A172 (cell line): Measurements from ENCODE around the gene MMP8. TPM values are rescaled to one million over a fixed set of nuclear protein-coding genes. Genes with fewer than 3 reads are reported as not detected.
A peak's percentile ranks its signal among the peaks of the same experiment; 100 is the strongest.
"Not testable (repeated sequence)": the region's sequence is repeated elsewhere in the genome, so short reads cannot be mapped to it uniquely, and the experiment has no call there.

Source experiments
- DNase-seq: peaks from one replicate; pipeline ENCODE4 v3.0.0-alpha.2; 2015; ENCODE audit warnings: low spot score
- total RNA-seq: library from RNA; depleted of rRNA; stranded (reverse); fragments of >200 nt; shearing (Covaris generic); gene quantifications from 2 replicates; pipeline ENCODE4 v1.2.3, GENCODE V29; 2014; rRNA removed

MMP8 gene
- total RNA-seq: not detected in 2 replicates

- DNase-seq: no peak
Observed at GRCh38 chr11:102724904-102725500, at the start of gene MMP8. TSS of gene MMP8 (minus strand) at chr11:102724954. CDS start at chr11:102724855, 99 bp downstream.

- DNase-seq: no peak
Observed at GRCh38 chr11:102773386-102773785, 48.6 kb upstream of the MMP8 start.

- DNase-seq: no peak
Observed at GRCh38 chr11:102771351-102771750, 46.6 kb upstream of the MMP8 start.

GRCh38 chr11:102770191-102770590 is 45.4 kb upstream of the MMP8 start:
- DNase-seq: no peak

- DNase-seq: no peak
Observed at GRCh38 chr11:102767800-102768199, 43.0 kb upstream of the MMP8 start.

GRCh38 chr11:102763440-102763839 is 38.7 kb upstream of the MMP8 start:
- peak; percentile 29 for DNase-seq

GRCh38 chr11:102762361-102762767 is 37.6 kb upstream of the MMP8 start:
- peak; percentile 67 for DNase-seq

- peak; percentile 63 for DNase-seq
Observed at GRCh38 chr11:102761646-102762238, 37.0 kb upstream of the MMP8 start.

- peak; percentile 93 for DNase-seq
Observed at GRCh38 chr11:102760344-102761035, 35.7 kb upstream of the MMP8 start.

GRCh38 chr11:102757823-102758549 is 33.2 kb upstream of the MMP8 start:
- DNase-seq: peak; percentile 55

- no peak for DNase-seq
Observed at GRCh38 chr11:102753267-102753666, 28.5 kb upstream of the MMP8 start.

- DNase-seq: no peak
Observed at GRCh38 chr11:102751673-102752072, 26.9 kb upstream of the MMP8 start.

- no peak for DNase-seq
Observed at GRCh38 chr11:102749101-102749722, 24.5 kb upstream of the MMP8 start.

GRCh38 chr11:102746746-102747578 is 22.2 kb upstream of the MMP8 start:
- DNase-seq: not testable (repeated sequence)

- no peak for DNase-seq
Observed at GRCh38 chr11:102734650-102735049, 9.9 kb upstream of the MMP8 start.

GRCh38 chr11:102733232-102733875 is 8.6 kb upstream of the MMP8 start:
- peak; percentile 38 for DNase-seq

- not testable (repeated sequence) for DNase-seq
Observed at GRCh38 chr11:102730944-102731343, 6.2 kb upstream of the MMP8 start.

GRCh38 chr11:102729849-102730815 is 5.4 kb upstream of the MMP8 start:
- no peak for DNase-seq

GRCh38 chr11:102727890-102728289 is 3.1 kb upstream of the MMP8 start:
- peak; percentile 2 for DNase-seq
